IMR-90 (cell line): ENCODE measurements around the gene ADPRS. TPM values are rescaled to one million over a fixed set of nuclear protein-coding genes. Genes with fewer than 3 reads are reported as not detected.
A peak's percentile ranks its signal among the peaks of the same experiment; 100 is the strongest.

Experiments
- ATAC-seq: fragments of 200-7000 bp; cut with Tn5 transposase; 2 replicates; pipeline ENCODE4 v1.9.1; 2020; ENCODE audit warnings: low read depth, mild to moderate bottlenecking, moderate library complexity
- BruUV-seq: library from RNA; stranded (reverse); fragments of 400-500 nt; replicated peaks from 2 replicates; lab custom pipeline; 2021; lab: Mats Ljungman, UMichigan
- CTCF ChIA-PET: fragments of 300-600 bp; formaldehyde crosslinking; extraction: SDS; loops from one replicate; lab custom pipeline; 2021; ENCODE audit warnings: antibody characterized with exemption; lab: Yijun Ruan, JAX
- POLR2A ChIA-PET: fragments of 300-600 bp; sonication (Branson Sonifier 250); formaldehyde crosslinking; loops from one replicate; lab custom pipeline; 2022; ENCODE audit warnings: antibody characterized with exemption; ENCODE audit not compliant: unreplicated experiment; lab: Charles Lee
- DNase-seq: peaks from one replicate; pipeline ENCODE4 v3.0.0; 2013
- H2AFZ ChIP-seq: replicated peaks from 2 replicates; pipeline ENCODE3; 2013; ENCODE audit warnings: low read length, mild to moderate bottlenecking; ENCODE audit not compliant: poor library complexity
- H2AK5ac ChIP-seq: 2 replicates; pipeline ENCODE4 v1.6.1; 2013; ENCODE audit warnings: low read depth, low read length, inconsistent platforms
- H2AK9ac ChIP-seq: replicated peaks from 2 replicates; pipeline ENCODE3; 2013; ENCODE audit warnings: mild to moderate bottlenecking, low read depth, low read length, moderate library complexity; ENCODE audit not compliant: poor library complexity
- H2BK120ac ChIP-seq: 2 replicates; pipeline ENCODE4 v1.6.1; 2013; ENCODE audit warnings: low read depth, low read length, inconsistent platforms
- H2BK15ac ChIP-seq: 3 replicates; pipeline ENCODE4 v1.6.1; 2013; ENCODE audit warnings: low read depth, low read length, inconsistent platforms
- H2BK20ac ChIP-seq: 2 replicates; pipeline ENCODE4 v1.6.1; 2013; ENCODE audit warnings: low read depth, mild to moderate bottlenecking, inconsistent platforms, low read length, moderate library complexity
- H2BK5ac ChIP-seq: 2 replicates; pipeline ENCODE4 v1.6.1; 2013; ENCODE audit warnings: mild to moderate bottlenecking, low read depth, low read length, inconsistent platforms; ENCODE audit not compliant: poor library complexity, severe bottlenecking
- H3K14ac ChIP-seq: replicated peaks from 2 replicates; pipeline ENCODE4 v1.6.1; 2013; ENCODE audit warnings: low read depth, low read length, inconsistent platforms
- H3K18ac ChIP-seq: 2 replicates; pipeline ENCODE4 v1.6.1; 2013; ENCODE audit warnings: low read depth, low read length, control low read depth
- H3K23ac ChIP-seq: 2 replicates; pipeline ENCODE4 v1.6.1; 2013; ENCODE audit warnings: low read depth, low read length, inconsistent platforms
- H3K27ac ChIP-seq: 2 replicates; pipeline ENCODE4 v1.5.1; 2013; ENCODE audit warnings: mild to moderate bottlenecking, control low read depth, low read length; ENCODE audit not compliant: insufficient read depth
- H3K27me3 ChIP-seq: 2 replicates; pipeline ENCODE4 v1.6.1; 2013; ENCODE audit warnings: low read length; ENCODE audit not compliant: control insufficient read depth, insufficient read depth
- H3K36me3 ChIP-seq: 2 replicates; pipeline ENCODE4 v1.6.1; 2013; ENCODE audit warnings: low read length, mixed read lengths; ENCODE audit not compliant: control insufficient read depth, insufficient read depth
- H3K4ac ChIP-seq: 2 replicates; pipeline ENCODE4 v1.6.1; 2013; ENCODE audit warnings: low read depth, low read length, inconsistent platforms
- H3K4me1 ChIP-seq: 2 replicates; pipeline ENCODE4 v1.6.1; 2013; ENCODE audit warnings: low read length, mixed read lengths; ENCODE audit not compliant: control insufficient read depth, insufficient read depth
- H3K4me2 ChIP-seq: 2 replicates; pipeline ENCODE4 v1.6.1; 2013; ENCODE audit warnings: low read depth, mild to moderate bottlenecking, control low read depth, low read length, moderate library complexity
- H3K4me3 ChIP-seq: 2 replicates; pipeline ENCODE4 v1.5.1; 2013; ENCODE audit warnings: low read depth, mild to moderate bottlenecking, control low read depth, low read length, moderate library complexity; ENCODE audit not compliant: insufficient read depth
- H3K56ac ChIP-seq: 2 replicates; pipeline ENCODE4 v1.6.1; 2013; ENCODE audit warnings: low read length, inconsistent platforms; ENCODE audit not compliant: insufficient read depth; ENCODE audit errors: extremely low read depth
- H3K79me1 ChIP-seq, 2 experiments: 2 replicates each; pipeline ENCODE4 v1.6.1; 2013; ENCODE audit warnings: low read length in 2 of 2, inconsistent platforms in 1 of 2, low read depth in 1 of 2
- H3K9ac ChIP-seq: 2 replicates; pipeline ENCODE4 v1.6.1; 2013; ENCODE audit warnings: low read depth, low read length, control low read depth
- H3K9me1 ChIP-seq: 2 replicates; pipeline ENCODE4 v1.6.1; 2013; ENCODE audit warnings: low read length, inconsistent platforms; ENCODE audit not compliant: insufficient read depth
- H3K9me3 ChIP-seq: 2 replicates; pipeline ENCODE4 v1.6.1; 2013; ENCODE audit warnings: low read length; ENCODE audit not compliant: control insufficient read depth, insufficient read depth
- H4K20me1 ChIP-seq: 2 replicates; pipeline ENCODE4 v1.6.1; 2013; ENCODE audit warnings: low read length, inconsistent platforms; ENCODE audit not compliant: insufficient read depth
- H4K5ac ChIP-seq: 2 replicates; pipeline ENCODE4 v1.6.1; 2013; ENCODE audit warnings: mild to moderate bottlenecking, low read depth, low read length, control low read depth
- H4K8ac ChIP-seq, 2 experiments: 2 replicates each; pipeline ENCODE4 v1.6.1; 2013; ENCODE audit warnings: low read depth in 2 of 2, low read length in 2 of 2, control low read depth in 1 of 2, inconsistent platforms in 1 of 2
- H4K91ac ChIP-seq: 2 replicates; pipeline ENCODE4 v1.6.1; 2013; ENCODE audit warnings: low read depth, low read length, inconsistent platforms; ENCODE audit not compliant: insufficient read depth
- BHLHE40 ChIP-seq: fragments of 150-350 bp; IDR thresholded peaks from 2 replicates; pipeline ENCODE4 v1.6.1; 2016; ENCODE audit warnings: mild to moderate bottlenecking, low read depth, low read length
- CEBPB ChIP-seq: IDR thresholded peaks from 2 replicates; pipeline ENCODE4 v1.6.1; 2012; ENCODE audit warnings: low read depth, low read length, improper control_type of control experiment
- CHD1 ChIP-seq: IDR thresholded peaks from 2 replicates; pipeline ENCODE4 v1.6.1; 2012; ENCODE audit warnings: low read depth, low read length, improper control_type of control experiment
- FOS ChIP-seq: fragments of 150-350 bp; IDR thresholded peaks from 2 replicates; pipeline ENCODE4 v1.6.1; 2016; ENCODE audit warnings: low read depth, low read length
- MAFK ChIP-seq: IDR thresholded peaks from 2 replicates; pipeline ENCODE4 v1.6.1; 2012; ENCODE audit warnings: low read depth, low read length, improper control_type of control experiment
- MAZ ChIP-seq: IDR thresholded peaks from 2 replicates; pipeline ENCODE4 v1.6.1; 2012; ENCODE audit warnings: low read depth, mild to moderate bottlenecking, low read length, improper control_type of control experiment, moderate library complexity, borderline replicate concordance
- MXI1 ChIP-seq: IDR thresholded peaks from 2 replicates; pipeline ENCODE4 v1.6.1; 2012; ENCODE audit warnings: low read depth, mild to moderate bottlenecking, low read length, moderate library complexity, borderline replicate concordance
- NFE2L2 ChIP-seq: fragments of 150-350 bp; IDR thresholded peaks from 2 replicates; pipeline ENCODE4 v1.6.1; 2016; ENCODE audit warnings: low read depth, mild to moderate bottlenecking, low read length
- POLR2A ChIP-seq: IDR thresholded peaks from 2 replicates; pipeline ENCODE4 v1.6.1; 2012; ENCODE audit warnings: mild to moderate bottlenecking, low read depth, low read length
- RAD21 ChIP-seq: IDR thresholded peaks from 2 replicates; pipeline ENCODE4 v1.6.1; 2012; ENCODE audit warnings: low read length, improper control_type of control experiment
- RCOR1 ChIP-seq: IDR thresholded peaks from 2 replicates; pipeline ENCODE4 v1.6.1; 2012; ENCODE audit warnings: mild to moderate bottlenecking, low read length, improper control_type of control experiment; ENCODE audit not compliant: insufficient replicate concordance
- RFX5 ChIP-seq: IDR thresholded peaks from 2 replicates; pipeline ENCODE4 v1.8.0; 2012; ENCODE audit warnings: low read depth, mild to moderate bottlenecking, low read length, moderate library complexity
- SMC3 ChIP-seq: fragments of 150-350 bp; IDR thresholded peaks from 2 replicates; pipeline ENCODE4 v1.6.1; 2016; ENCODE audit warnings: low read depth, mild to moderate bottlenecking, antibody characterized with exemption, low read length, moderate library complexity
- WGBS, 2 experiments: methylation state at CpG; one replicate each; pipeline versions ENCODE4 v1.1.5 to v1.1.7; 2013; ENCODE audit warnings: missing lambda C conversion rate in 2 of 2; ENCODE audit not compliant: insufficient read length in 1 of 2; ENCODE audit errors: extremely low coverage in 2 of 2; 5-methylcytosine and 5-hydroxymethylcytosine counted together
- dilution Hi-C: fragments of 300-500 bp; cut with HindIII; formaldehyde crosslinking; loops from one replicate; pipeline ENCODE4 v1.14.3; 2018; ENCODE audit warnings: low sequenced_read_pairs; ENCODE audit not compliant: unreplicated experiment
- in situ Hi-C: fragments of 300-500 bp; cut with MboI; formaldehyde crosslinking; loops from 3 replicates; pipeline ENCODE4 v1.14.3; 2019; ENCODE audit warnings: low sequenced_read_pairs, inconsistent platforms, mixed read lengths
- intact Hi-C: fragments of 100-400 bp; cut with micrococcal nuclease; formaldehyde crosslinking; loops from 2 replicates; pipeline ENCODE4 v1.10.0; 2022
- polyA plus RNA-seq, 3 experiments: library from polyadenylated mRNA; depleted of rRNA; stranded (reverse); fragments of >200 nt; gene quantifications; 2 replicates each; pipeline ENCODE4 v1.2.3, GENCODE V29; 2012; ENCODE audit warnings: low replicate concordance in 1 of 3
- total RNA-seq: library from RNA; depleted of rRNA; stranded (reverse); fragments of >200 nt; gene quantifications from 2 replicates; pipeline ENCODE4 v1.2.3, GENCODE V29; 2012
- TF ChIP-seq, protein P1 (sequence below): fragments of 150-350 bp; IDR thresholded peaks from 2 replicates; pipeline ENCODE4 v1.6.1; 2017; ENCODE audit warnings: mild to moderate bottlenecking, antibody characterized with exemption, low read length, low read depth
- TF ChIP-seq, protein P2 (sequence below): conservative IDR thresholded peaks from 2 replicates; pipeline ENCODE4 v1.5.1; 2012; ENCODE audit warnings: mild to moderate bottlenecking, low read depth, low read length, improper control_type of control experiment
- TF ChIP-seq, protein P3 (sequence below): fragments of 150-350 bp; IDR thresholded peaks from 2 replicates; pipeline ENCODE4 v1.6.1; 2016; ENCODE audit warnings: low read depth, mild to moderate bottlenecking, low read length, moderate library complexity, borderline replicate concordance

ADPRS gene
- total and polyA plus RNA-seq, 2 of the 4 experiments (the other 2 are of a cell fraction): 31.0 to 37.2 TPM

GRCh38 chr1:36095760-36096405, 7.2 kb downstream of the ADPRS start:
- peaks cover 22 to 25% of the 10 kb centered on the region in 2 experiments; a peak in 3 of 4 replicates for H3K79me1 ChIP-seq

More at GRCh38 chr1:36095760-36096405, 7.2 kb downstream of the ADPRS start:
- CTCF ChIA-PET: interaction anchor here (0.7 kb wide), 1 partner anchor 8 kb away, joined by 5 read pairs; no protein-coding TSS in a partner anchor
- H3K9ac ChIP-seq: no peak overlapping the region
- TF ChIP-seq BHLHE40 (no peak), CEBPB (no peak), FOS (no peak), RCOR1 (no peak), POLR2A (no peak), CHD1 (no peak), MAZ (no peak), NFE2L2 (no peak), MAFK (no peak), SMC3 (no peak), RFX5 (no peak), RAD21 (no peak), MXI1 (no peak)
- TF ChIP-seq, protein P1, sequence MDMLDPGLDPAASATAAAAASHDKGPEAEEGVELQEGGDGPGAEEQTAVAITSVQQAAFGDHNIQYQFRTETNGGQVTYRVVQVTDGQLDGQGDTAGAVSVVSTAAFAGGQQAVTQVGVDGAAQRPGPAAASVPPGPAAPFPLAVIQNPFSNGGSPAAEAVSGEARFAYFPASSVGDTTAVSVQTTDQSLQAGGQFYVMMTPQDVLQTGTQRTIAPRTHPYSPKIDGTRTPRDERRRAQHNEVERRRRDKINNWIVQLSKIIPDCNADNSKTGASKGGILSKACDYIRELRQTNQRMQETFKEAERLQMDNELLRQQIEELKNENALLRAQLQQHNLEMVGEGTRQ: no peak
- TF ChIP-seq, protein P2, sequence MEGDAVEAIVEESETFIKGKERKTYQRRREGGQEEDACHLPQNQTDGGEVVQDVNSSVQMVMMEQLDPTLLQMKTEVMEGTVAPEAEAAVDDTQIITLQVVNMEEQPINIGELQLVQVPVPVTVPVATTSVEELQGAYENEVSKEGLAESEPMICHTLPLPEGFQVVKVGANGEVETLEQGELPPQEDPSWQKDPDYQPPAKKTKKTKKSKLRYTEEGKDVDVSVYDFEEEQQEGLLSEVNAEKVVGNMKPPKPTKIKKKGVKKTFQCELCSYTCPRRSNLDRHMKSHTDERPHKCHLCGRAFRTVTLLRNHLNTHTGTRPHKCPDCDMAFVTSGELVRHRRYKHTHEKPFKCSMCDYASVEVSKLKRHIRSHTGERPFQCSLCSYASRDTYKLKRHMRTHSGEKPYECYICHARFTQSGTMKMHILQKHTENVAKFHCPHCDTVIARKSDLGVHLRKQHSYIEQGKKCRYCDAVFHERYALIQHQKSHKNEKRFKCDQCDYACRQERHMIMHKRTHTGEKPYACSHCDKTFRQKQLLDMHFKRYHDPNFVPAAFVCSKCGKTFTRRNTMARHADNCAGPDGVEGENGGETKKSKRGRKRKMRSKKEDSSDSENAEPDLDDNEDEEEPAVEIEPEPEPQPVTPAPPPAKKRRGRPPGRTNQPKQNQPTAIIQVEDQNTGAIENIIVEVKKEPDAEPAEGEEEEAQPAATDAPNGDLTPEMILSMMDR: no peak
- TF ChIP-seq, protein P3, sequence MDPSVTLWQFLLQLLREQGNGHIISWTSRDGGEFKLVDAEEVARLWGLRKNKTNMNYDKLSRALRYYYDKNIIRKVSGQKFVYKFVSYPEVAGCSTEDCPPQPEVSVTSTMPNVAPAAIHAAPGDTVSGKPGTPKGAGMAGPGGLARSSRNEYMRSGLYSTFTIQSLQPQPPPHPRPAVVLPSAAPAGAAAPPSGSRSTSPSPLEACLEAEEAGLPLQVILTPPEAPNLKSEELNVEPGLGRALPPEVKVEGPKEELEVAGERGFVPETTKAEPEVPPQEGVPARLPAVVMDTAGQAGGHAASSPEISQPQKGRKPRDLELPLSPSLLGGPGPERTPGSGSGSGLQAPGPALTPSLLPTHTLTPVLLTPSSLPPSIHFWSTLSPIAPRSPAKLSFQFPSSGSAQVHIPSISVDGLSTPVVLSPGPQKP: no peak
- H4K91ac ChIP-seq: no peak overlapping the region
- H3K56ac ChIP-seq: no peak overlapping the region
- no peak overlapping the region for H3K4ac ChIP-seq
- intact Hi-C loops (no loop called here), dilution Hi-C loops (no loop called here), in situ Hi-C loops (no loop called here)
- no peak overlapping the region for H3K4me2 ChIP-seq
- H3K27ac ChIP-seq: no peak overlapping the region
- no peak overlapping the region for H2BK5ac ChIP-seq
- no TSS peak for BruUV-seq
- WGBS, 2 experiments: no CpG with 5 or more reads among the region's 15 CpGs
- no peaks in the 10 kb centered on the region for H3K4me1 ChIP-seq
- H3K18ac ChIP-seq: no peak overlapping the region
- no peak overlapping the region for H2BK20ac ChIP-seq
- no peak overlapping the region for H4K8ac ChIP-seq
- peaks cover 35% of the 10 kb centered on the region for H3K36me3 ChIP-seq
- ATAC-seq (no peak), DNase-seq (no peak)
- H3K14ac ChIP-seq: no peak overlapping the region
- no peak overlapping the region for H2AFZ ChIP-seq
- no peak overlapping the region for H3K23ac ChIP-seq
- H2BK120ac ChIP-seq: no peak overlapping the region
- no peak overlapping the region for H2BK15ac ChIP-seq
- no peak overlapping the region for H4K5ac ChIP-seq
- no peaks in the 10 kb centered on the region for H3K27me3 ChIP-seq
- peak overlapping the region; percentile 51 for H2AK9ac ChIP-seq
- no peak overlapping the region for H3K4me3 ChIP-seq
- POLR2A ChIA-PET: no interaction called here
- H3K9me1 ChIP-seq: no peaks in the 10 kb centered on the region
- H4K20me1 ChIP-seq: no peaks in the 10 kb centered on the region; the same call in 1 of the 2 replicates
- H2AK5ac ChIP-seq: no peak overlapping the region
- H3K9me3 ChIP-seq: no peaks in the 10 kb centered on the region
